ENCODE results near the gene PRM1.

GRCh38 chr16:11283820-11284248, 2.7 kb upstream of the PRM1 start:
- TF ChIP-seq CTCF (IDR thresholded peaks at IDR 0.05; ENCODE audit: insufficient read depth, low read depth, low read length), result no peak
- TF ChIP-seq EZH2 (IDR thresholded peaks at IDR 0.05; ENCODE audit: insufficient read depth, low read length), result no peak

All from astrocyte (in vitro differentiated cells and primary cell).